ENCODE measurements around the gene GABRQ.
A peak's percentile ranks its signal among the peaks of the same experiment; 100 is the strongest.

The GABRQ gene

DNA sequence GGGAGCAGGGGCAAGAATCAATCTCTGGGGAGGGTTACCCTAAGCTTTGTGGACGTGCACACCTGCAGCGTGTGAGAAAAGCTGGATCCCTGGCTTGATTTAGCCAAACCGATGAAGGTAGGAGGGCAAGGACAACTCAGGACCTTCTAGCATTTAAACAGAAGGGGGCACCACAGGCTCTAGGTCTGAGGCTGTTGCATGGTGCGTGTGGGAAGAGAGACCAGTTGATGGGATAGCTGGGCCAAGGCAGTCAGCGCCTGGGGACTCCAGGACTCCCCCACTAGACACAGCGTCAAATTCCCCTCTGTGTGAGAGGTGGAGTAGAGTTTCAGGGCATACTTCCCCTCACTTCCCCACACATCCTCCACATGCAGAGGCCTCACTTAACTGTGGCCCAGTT lies 4.3 kb downstream of the GABRQ start:
- in situ Hi-C loops (cut with MboI; ENCODE audit: low sequenced_read_pairs, unreplicated experiment), result loop anchor here (10.0 to 25.0 kb wide), 2 partner anchors 173 to 880 kb away; no protein-coding TSS in a partner anchor
- TF ChIP-seq CTCF (IDR thresholded peaks at IDR 0.05; ENCODE audit: borderline replicate concordance, control extremely low read depth, extremely low read depth, insufficient read depth, missing control alignments), result no peak
- peak; percentile 33 for DNase-seq (ENCODE audit: low spot score)

- in situ Hi-C loops (cut with MboI; ENCODE audit: low sequenced_read_pairs, unreplicated experiment), result loop anchor here (10.0 to 25.0 kb wide), 2 partner anchors 172 to 881 kb away; no protein-coding TSS in a partner anchor
- DNase-seq (ENCODE audit: low spot score), result no peak
- no peak for TF ChIP-seq CTCF (IDR thresholded peaks at IDR 0.05; ENCODE audit: borderline replicate concordance, control extremely low read depth, extremely low read depth, insufficient read depth, missing control alignments)
Observed at GRCh38 chrX:152642931-152643564, 5.4 kb downstream of the GABRQ start.

DNA sequence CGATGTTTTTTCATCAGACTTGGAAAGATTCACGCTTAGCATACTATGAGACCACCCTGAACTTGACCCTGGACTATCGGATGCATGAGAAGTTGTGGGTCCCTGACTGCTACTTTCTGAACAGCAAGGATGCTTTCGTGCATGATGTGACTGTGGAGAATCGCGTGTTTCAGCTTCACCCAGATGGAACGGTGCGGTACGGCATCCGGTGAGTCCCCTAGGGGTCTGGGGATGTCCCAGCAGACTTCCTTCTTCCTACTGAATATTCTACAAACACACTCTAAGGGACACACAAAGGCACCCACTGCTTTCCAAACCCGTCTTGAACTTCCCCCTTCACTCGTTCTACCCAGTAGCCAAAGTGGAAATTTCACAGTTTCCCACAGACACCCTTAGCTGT lies 9.3 kb downstream of the GABRQ start:
- DNase-seq (ENCODE audit: low spot score), result no peak
- in situ Hi-C loops (cut with MboI; ENCODE audit: low sequenced_read_pairs, unreplicated experiment), result loop anchor here (10.0 to 25.0 kb wide), 2 partner anchors 168 to 885 kb away; no protein-coding TSS in a partner anchor
- TF ChIP-seq CTCF (IDR thresholded peaks at IDR 0.05; ENCODE audit: borderline replicate concordance, control extremely low read depth, extremely low read depth, insufficient read depth, missing control alignments), result no peak

DNA sequence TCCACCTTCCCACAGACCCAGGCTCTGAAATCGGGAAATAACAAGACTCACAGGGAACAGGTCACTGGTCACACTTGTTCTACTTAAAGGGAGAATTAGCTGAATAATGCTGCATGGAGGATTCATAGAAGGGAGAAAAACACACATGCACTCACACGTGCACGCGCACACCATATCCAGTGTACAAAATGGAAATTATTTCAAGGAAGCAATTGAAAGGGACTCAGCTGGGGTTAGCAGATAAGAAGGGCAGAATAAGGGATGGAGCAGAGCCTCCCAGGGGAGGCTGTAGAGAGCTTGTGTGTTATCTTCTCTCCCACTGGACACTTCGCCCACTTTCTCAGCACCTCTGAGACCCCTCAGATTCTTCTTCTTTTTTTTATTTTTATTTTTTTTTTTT lies 10.3 kb downstream of the GABRQ start:
- in situ Hi-C loops (cut with MboI; ENCODE audit: low sequenced_read_pairs, unreplicated experiment), result loop anchor here (10.0 to 25.0 kb wide), 2 partner anchors 167 to 886 kb away; no protein-coding TSS in a partner anchor
- no peak for DNase-seq (ENCODE audit: low spot score)
- no peak for TF ChIP-seq CTCF (IDR thresholded peaks at IDR 0.05; ENCODE audit: borderline replicate concordance, control extremely low read depth, extremely low read depth, insufficient read depth, missing control alignments)

GRCh38 chrX:152652060-152652459 lies 14.4 kb downstream of the GABRQ start:
- in situ Hi-C loops (cut with MboI; ENCODE audit: low sequenced_read_pairs, unreplicated experiment), result no loop called here
- TF ChIP-seq CTCF (IDR thresholded peaks at IDR 0.05; ENCODE audit: borderline replicate concordance, control extremely low read depth, extremely low read depth, insufficient read depth, missing control alignments), result no peak
- no peak for DNase-seq (ENCODE audit: low spot score)

- DNase-seq (ENCODE audit: low spot score), result no peak
- TF ChIP-seq CTCF (IDR thresholded peaks at IDR 0.05; ENCODE audit: borderline replicate concordance, control extremely low read depth, extremely low read depth, insufficient read depth, missing control alignments), result no peak
- in situ Hi-C loops (cut with MboI; ENCODE audit: low sequenced_read_pairs, unreplicated experiment), result no loop called here
Observed at GRCh38 chrX:152652467-152652866, 14.8 kb downstream of the GABRQ start.
